ENCODE data around the gene FAM162B. TPM values are rescaled to one million over a fixed set of nuclear protein-coding genes. Genes with fewer than 3 reads are reported as not detected.

The FAM162B gene
- total RNA-seq, 1 experiment from 2014 or later: 2.1 TPM

- Histone ChIP-seq H3K79me2 (ENCODE audit: insufficient read depth, low read length) (no peaks in the 10 kb centered on the region), H4K8ac (replicated peaks; ENCODE audit: insufficient read length, low read depth, low read length) (no peak overlapping the region), H2BK20ac (ENCODE audit: low read depth, low read length, poor library complexity, severe bottlenecking) (no peak overlapping the region), H3K27ac (ENCODE audit: insufficient read length, low read depth, low read length) (no peak overlapping the region), H3K56ac (ENCODE audit: insufficient read length, low read depth, low read length) (no peak overlapping the region), H3K4me2 (ENCODE audit: insufficient read depth, insufficient read length, low read length) (no peak overlapping the region), H3K23me2 (ENCODE audit: insufficient read length, low read depth, low read length, poor library complexity, severe bottlenecking) (no peaks in the 10 kb centered on the region), H3K23ac (ENCODE audit: insufficient read length, low read depth, low read length) (no peak overlapping the region), H4K5ac (ENCODE audit: insufficient read length, low read depth, low read length) (no peak overlapping the region), H4K91ac (ENCODE audit: insufficient read length, low read depth, low read length) (no peak overlapping the region), H2BK12ac (ENCODE audit: insufficient read length, low read depth, low read length) (no peak overlapping the region), H4K20me1 (ENCODE audit: control insufficient read depth, insufficient read depth, insufficient read length) (no peaks in the 10 kb centered on the region), H3K79me1 (ENCODE audit: insufficient read depth, low read depth, low read length, poor library complexity, severe bottlenecking) (no peaks in the 10 kb centered on the region), H3K4ac (ENCODE audit: low read depth, low read length) (no peak overlapping the region), H2BK15ac (ENCODE audit: low read depth, low read length) (no peak overlapping the region), H3K14ac (ENCODE audit: insufficient read depth, low read length) (no peak overlapping the region), H3K4me1 (ENCODE audit: insufficient read depth, low read length) (no peaks in the 10 kb centered on the region), H2BK5ac (ENCODE audit: insufficient read length, low read length) (no peak overlapping the region), H3K27me3 (ENCODE audit: insufficient read depth, low read length) (no peaks in the 10 kb centered on the region), H3K18ac (ENCODE audit: insufficient read length, low read depth, low read length) (no peak overlapping the region), H2BK120ac (ENCODE audit: low read depth, low read length, poor library complexity, severe bottlenecking) (no peak overlapping the region), H2AFZ (ENCODE audit: low read length) (no peak overlapping the region), H3K9ac (ENCODE audit: extremely low read depth, insufficient read length, low read length) (no peak overlapping the region), H3T11ph (ENCODE audit: low read length) (no peak overlapping the region), H2AK5ac (ENCODE audit: insufficient read length, low read length) (no peak overlapping the region), H3K9me3 (ENCODE audit: control insufficient read depth, low read depth, low read length) (no peaks in the 10 kb centered on the region)
- Mint-ChIP-seq H3K4me3 (no peak overlapping the region), H3K27me3 (ENCODE audit: low read depth) (no peaks in the 10 kb centered on the region), H3K9me3 (no peaks in the 10 kb centered on the region), H3K4me1 (no peaks in the 10 kb centered on the region), H3K27ac (no peak overlapping the region), H3K36me3 (ENCODE audit: insufficient read depth in 1 of 3, low read depth in 3 of 3) (peaks cover 10 to 39% (median 35%) of the 10 kb centered on the region in 3 experiments; a peak in 5 of 7 replicates)
- TF ChIP-seq, protein P1, sequence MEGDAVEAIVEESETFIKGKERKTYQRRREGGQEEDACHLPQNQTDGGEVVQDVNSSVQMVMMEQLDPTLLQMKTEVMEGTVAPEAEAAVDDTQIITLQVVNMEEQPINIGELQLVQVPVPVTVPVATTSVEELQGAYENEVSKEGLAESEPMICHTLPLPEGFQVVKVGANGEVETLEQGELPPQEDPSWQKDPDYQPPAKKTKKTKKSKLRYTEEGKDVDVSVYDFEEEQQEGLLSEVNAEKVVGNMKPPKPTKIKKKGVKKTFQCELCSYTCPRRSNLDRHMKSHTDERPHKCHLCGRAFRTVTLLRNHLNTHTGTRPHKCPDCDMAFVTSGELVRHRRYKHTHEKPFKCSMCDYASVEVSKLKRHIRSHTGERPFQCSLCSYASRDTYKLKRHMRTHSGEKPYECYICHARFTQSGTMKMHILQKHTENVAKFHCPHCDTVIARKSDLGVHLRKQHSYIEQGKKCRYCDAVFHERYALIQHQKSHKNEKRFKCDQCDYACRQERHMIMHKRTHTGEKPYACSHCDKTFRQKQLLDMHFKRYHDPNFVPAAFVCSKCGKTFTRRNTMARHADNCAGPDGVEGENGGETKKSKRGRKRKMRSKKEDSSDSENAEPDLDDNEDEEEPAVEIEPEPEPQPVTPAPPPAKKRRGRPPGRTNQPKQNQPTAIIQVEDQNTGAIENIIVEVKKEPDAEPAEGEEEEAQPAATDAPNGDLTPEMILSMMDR (conservative IDR thresholded peaks at IDR 0.05): no peak
- no peak for DNase-seq
Measured at GRCh38 chr6:116730513-116730912, 35.0 kb downstream of the FAM162B start.
